ENCODE measurements around the gene MLXIP. TPM values are rescaled to one million over a fixed set of nuclear protein-coding genes. Genes with fewer than 3 reads are reported as not detected.
"Not testable (repeated sequence)": the region's sequence is repeated elsewhere in the genome, so short reads cannot be mapped to it uniquely, and the experiment has no call there.

MLXIP gene
- total RNA-seq, 1 donor from 2014 or later = 1.9 TPM

DNA sequence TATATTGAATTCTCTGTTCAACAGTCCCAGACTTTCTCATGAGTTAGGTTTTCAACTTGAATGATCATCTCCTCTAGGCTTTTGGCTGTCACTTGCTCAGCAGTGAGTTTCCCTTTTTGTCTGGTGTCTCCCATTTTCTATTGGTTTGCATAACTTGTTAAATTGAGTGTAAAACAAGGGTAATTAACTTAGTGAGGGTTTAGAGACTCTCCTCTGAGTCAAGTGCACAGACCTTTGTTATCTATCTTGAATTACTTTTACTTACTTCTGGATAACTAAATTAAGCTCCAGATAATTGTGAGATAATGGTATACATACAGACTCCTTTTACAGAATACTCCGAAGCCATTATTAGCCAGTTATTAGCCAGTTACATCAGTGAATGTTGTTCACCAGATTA is 22.0 kb downstream of the MLXIP start:
- Histone ChIP-seq H3F3A (ENCODE audit: low read depth) (peaks cover 1% of the 10 kb centered on the region), H3K4me1 (peaks cover 6% of the 10 kb centered on the region), H3K27me3 (no peaks in the 10 kb centered on the region), H3K4me3 (no peak overlapping the region), H3K79me2 (ENCODE audit: low read depth) (no peaks in the 10 kb centered on the region), H2AFZ (replicated peaks) (no peak overlapping the region), H3K4me2 (no peak overlapping the region), H3K36me3 (no peaks in the 10 kb centered on the region), H4K20me1 (ENCODE audit: low read depth) (peaks cover 7% of the 10 kb centered on the region), H3K9ac (no peak overlapping the region), H3K9me3 (ENCODE audit: low read depth) (no peaks in the 10 kb centered on the region), H3K27ac (no peak overlapping the region)
- Mint-ChIP-seq H3K4me1 (peaks cover 18% of the 10 kb centered on the region), H3K9me3 (peaks cover 3% of the 10 kb centered on the region), H3K36me3 (peaks cover 6% of the 10 kb centered on the region), H3K4me3 (no peak overlapping the region), H3K27ac (no peak overlapping the region), H3K27me3 (ENCODE audit: insufficient read depth, low read depth) (peaks cover 4% of the 10 kb centered on the region)
- TF ChIP-seq, protein P1, sequence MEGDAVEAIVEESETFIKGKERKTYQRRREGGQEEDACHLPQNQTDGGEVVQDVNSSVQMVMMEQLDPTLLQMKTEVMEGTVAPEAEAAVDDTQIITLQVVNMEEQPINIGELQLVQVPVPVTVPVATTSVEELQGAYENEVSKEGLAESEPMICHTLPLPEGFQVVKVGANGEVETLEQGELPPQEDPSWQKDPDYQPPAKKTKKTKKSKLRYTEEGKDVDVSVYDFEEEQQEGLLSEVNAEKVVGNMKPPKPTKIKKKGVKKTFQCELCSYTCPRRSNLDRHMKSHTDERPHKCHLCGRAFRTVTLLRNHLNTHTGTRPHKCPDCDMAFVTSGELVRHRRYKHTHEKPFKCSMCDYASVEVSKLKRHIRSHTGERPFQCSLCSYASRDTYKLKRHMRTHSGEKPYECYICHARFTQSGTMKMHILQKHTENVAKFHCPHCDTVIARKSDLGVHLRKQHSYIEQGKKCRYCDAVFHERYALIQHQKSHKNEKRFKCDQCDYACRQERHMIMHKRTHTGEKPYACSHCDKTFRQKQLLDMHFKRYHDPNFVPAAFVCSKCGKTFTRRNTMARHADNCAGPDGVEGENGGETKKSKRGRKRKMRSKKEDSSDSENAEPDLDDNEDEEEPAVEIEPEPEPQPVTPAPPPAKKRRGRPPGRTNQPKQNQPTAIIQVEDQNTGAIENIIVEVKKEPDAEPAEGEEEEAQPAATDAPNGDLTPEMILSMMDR (IDR thresholded peaks at IDR 0.05) = no peak
- TF ChIP-seq EZH2 (IDR thresholded peaks at IDR 0.05) (no peak), EZH2phosphoT487 (IDR thresholded peaks at IDR 0.05) (no peak)
- DNase-seq (ENCODE audit: low spot score) = no peak

DNA sequence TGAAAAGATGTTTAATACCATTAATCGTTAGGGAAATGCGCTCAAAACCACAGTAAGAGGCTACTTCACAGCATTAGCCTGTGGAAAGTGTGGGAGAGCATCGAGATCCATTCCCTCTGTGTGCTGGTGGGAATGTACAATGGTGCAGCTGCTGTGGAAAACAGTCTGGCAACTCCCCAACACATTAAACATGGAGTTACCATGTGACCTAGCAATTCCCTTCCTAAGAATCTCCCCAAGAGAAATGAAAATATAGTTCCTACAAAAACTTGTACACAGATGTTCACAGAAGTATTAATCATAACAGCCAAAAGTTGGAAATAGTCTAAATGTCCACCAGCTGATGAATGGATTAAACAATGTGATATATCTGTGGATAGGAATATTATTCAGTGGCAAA is 23.8 kb downstream of the MLXIP start:
- peaks cover 7% of the 10 kb centered on the region for H4K20me1 ChIP-seq (ENCODE audit: low read depth)
- no peaks in the 10 kb centered on the region for H3F3A ChIP-seq (ENCODE audit: low read depth)
- Mint-ChIP-seq H3K4me1 (peaks cover 31% of the 10 kb centered on the region), H3K4me3 (no peak overlapping the region), H3K27me3 (ENCODE audit: insufficient read depth, low read depth) (peaks cover 4% of the 10 kb centered on the region), H3K36me3 (peaks cover 6% of the 10 kb centered on the region), H3K9me3 (peaks cover 3% of the 10 kb centered on the region), H3K27ac (no peak overlapping the region)
- no peaks in the 10 kb centered on the region for H3K27me3 ChIP-seq
- peaks cover 6% of the 10 kb centered on the region for H3K4me1 ChIP-seq
- TF ChIP-seq, protein P1 (IDR thresholded peaks at IDR 0.05) = no peak
- no peak for TF ChIP-seq EZH2phosphoT487 (IDR thresholded peaks at IDR 0.05)
- no peak for TF ChIP-seq EZH2 (IDR thresholded peaks at IDR 0.05)
- no peaks in the 10 kb centered on the region for H3K79me2 ChIP-seq (ENCODE audit: low read depth)
- no peak overlapping the region for H3K9ac ChIP-seq
- no peak overlapping the region for H3K4me3 ChIP-seq
- no peak for DNase-seq (ENCODE audit: low spot score)
- H3K9me3 ChIP-seq (ENCODE audit: low read depth) = no peaks in the 10 kb centered on the region
- H2AFZ ChIP-seq (replicated peaks) = no peak overlapping the region
- H3K4me2 ChIP-seq = no peak overlapping the region
- no peaks in the 10 kb centered on the region for H3K36me3 ChIP-seq
- no peak overlapping the region for H3K27ac ChIP-seq

DNA sequence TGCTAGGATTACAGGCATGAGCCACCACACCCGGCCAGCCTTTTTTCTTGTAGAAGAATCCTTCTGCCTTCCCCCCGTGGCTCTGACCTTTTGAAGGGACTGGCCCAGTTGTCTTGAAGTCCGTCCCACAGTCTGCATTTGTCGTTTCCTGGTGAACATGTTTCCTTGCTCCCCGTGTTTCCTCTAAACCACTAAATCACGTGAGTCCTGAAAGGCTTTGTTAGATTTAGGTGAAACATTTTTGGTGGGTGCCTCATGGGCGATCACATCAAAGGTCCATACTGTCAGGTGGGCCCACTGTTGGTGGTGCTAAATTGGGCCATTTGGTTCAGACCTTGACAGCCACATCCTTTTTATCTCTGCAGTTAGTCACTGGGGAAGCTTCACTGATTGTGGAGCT is 26.3 kb downstream of the MLXIP start:
- Histone ChIP-seq H2AFZ (replicated peaks) (no peak overlapping the region), H3K27ac (no peak overlapping the region), H3K9me3 (ENCODE audit: low read depth) (no peaks in the 10 kb centered on the region), H3K79me2 (ENCODE audit: low read depth) (no peaks in the 10 kb centered on the region), H3F3A (ENCODE audit: low read depth) (no peaks in the 10 kb centered on the region), H3K36me3 (no peaks in the 10 kb centered on the region), H3K9ac (no peak overlapping the region), H3K4me2 (no peak overlapping the region), H3K27me3 (no peaks in the 10 kb centered on the region), H3K4me3 (no peak overlapping the region), H4K20me1 (ENCODE audit: low read depth) (peaks cover 2% of the 10 kb centered on the region), H3K4me1 (no peaks in the 10 kb centered on the region)
- Mint-ChIP-seq H3K9me3 (peaks cover 3% of the 10 kb centered on the region), H3K4me3 (no peak overlapping the region), H3K4me1 (peaks cover 26% of the 10 kb centered on the region), H3K27me3 (ENCODE audit: insufficient read depth, low read depth) (peaks cover 4% of the 10 kb centered on the region), H3K27ac (no peak overlapping the region), H3K36me3 (peaks cover 6% of the 10 kb centered on the region)
- DNase-seq (ENCODE audit: low spot score) = no peak
- TF ChIP-seq EZH2phosphoT487 (IDR thresholded peaks at IDR 0.05) (no peak), EZH2 (IDR thresholded peaks at IDR 0.05) (no peak)
- TF ChIP-seq, protein P1 (IDR thresholded peaks at IDR 0.05) = no peak

DNA sequence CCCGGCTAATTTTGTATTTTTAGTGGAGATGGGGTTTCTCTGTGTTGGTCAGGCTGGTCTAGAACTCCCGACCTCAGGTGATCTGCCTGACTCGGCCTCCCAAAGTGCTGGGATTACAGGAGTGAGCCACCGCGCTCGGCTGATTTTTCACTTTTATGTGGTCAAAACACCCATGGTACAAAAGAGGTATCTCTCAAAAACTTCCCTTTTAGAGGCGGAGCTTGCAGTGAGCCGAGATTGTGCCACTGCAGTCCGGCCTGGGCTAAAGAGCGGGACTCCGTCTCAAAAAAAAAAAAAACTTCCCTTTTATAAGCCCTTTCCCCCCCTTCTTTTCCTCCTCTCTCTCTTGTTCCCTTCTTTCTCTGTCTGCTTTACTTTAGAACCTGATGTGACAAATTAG is 26.9 kb downstream of the MLXIP start:
- H4K20me1 ChIP-seq (ENCODE audit: low read depth) = not testable (repeated sequence)

More for the DNA sequence above, 26.9 kb downstream of the MLXIP start:
- not testable (repeated sequence) for H3K4me1 ChIP-seq; H3K36me3 Mint-ChIP-seq; H3K27me3 ChIP-seq; H3K27me3 Mint-ChIP-seq (ENCODE audit: insufficient read depth, low read depth); H3K27ac Mint-ChIP-seq; H3K9me3 Mint-ChIP-seq; DNase-seq (ENCODE audit: low spot score); H3K79me2 ChIP-seq (ENCODE audit: low read depth); H3K4me2 ChIP-seq; H3K36me3 ChIP-seq; H3K4me3 ChIP-seq; H2AFZ ChIP-seq (replicated peaks); H3K9ac ChIP-seq; H3K27ac ChIP-seq; H3K4me3 Mint-ChIP-seq; H3K9me3 ChIP-seq (ENCODE audit: low read depth); H3F3A ChIP-seq (ENCODE audit: low read depth)
- peaks cover 26% of the 10 kb centered on the region for H3K4me1 Mint-ChIP-seq
